Prostate gland (tissue), 2 donors: Measurements from ENCODE around the gene SUGCT.

Experiments
- CTCF ChIP-seq, 4 experiments: fragments of 200-600 bp in 2 of 4; fragments of 450-650 bp in 2 of 4; sonication (generic) in 2 of 4; IDR thresholded peaks; 1 replicate in 3 of 4; 2 replicates in 1 of 4; pipeline ENCODE4 v1.5.1; 2016 to 2019; ENCODE audit warnings: antibody characterized with exemption in 4 of 4, mild to moderate bottlenecking in 2 of 4, moderate library complexity in 2 of 4
- POLR2A ChIP-seq: fragments of 450-650 bp; IDR thresholded peaks from one replicate; pipeline ENCODE4 v1.6.1; 2016; ENCODE audit warnings: antibody characterized with exemption, mild to moderate bottlenecking
- POLR2AphosphoS5 ChIP-seq: sonication (generic); formaldehyde crosslinking; IDR thresholded peaks from one replicate; pipeline ENCODE4 v1.6.1; 2017; ENCODE audit warnings: antibody characterized with exemption

DNA sequence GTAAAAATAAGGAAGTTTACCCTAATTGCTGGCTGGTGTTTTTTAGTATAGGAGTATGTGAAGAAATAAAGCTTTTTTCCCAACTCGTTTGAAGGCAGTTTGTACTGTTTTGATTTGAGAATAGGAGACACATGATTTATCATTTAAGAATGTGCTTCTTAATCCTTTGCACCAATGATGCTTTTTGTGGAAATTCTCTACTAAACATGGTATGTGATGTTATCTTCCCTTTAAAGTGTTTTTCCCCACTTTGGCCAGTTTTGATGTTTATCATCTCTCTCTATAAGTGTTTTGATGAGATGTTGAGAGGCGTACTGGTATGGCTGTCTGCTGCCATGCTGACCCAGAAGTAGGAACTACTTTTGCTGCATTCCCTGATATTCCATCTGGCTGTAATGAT lies 85.1 kb downstream of the SUGCT start:
- no peak for TF ChIP-seq CTCF (IDR thresholded peaks at IDR 0.05)
- no peak for TF ChIP-seq POLR2A
- TF ChIP-seq POLR2AphosphoS5, result no peak
